ENCODE measurements around the gene SERPINB12. TPM values are rescaled to one million over a fixed set of nuclear protein-coding genes. Genes with fewer than 3 reads are reported as not detected.

SERPINB12 gene, protein sequence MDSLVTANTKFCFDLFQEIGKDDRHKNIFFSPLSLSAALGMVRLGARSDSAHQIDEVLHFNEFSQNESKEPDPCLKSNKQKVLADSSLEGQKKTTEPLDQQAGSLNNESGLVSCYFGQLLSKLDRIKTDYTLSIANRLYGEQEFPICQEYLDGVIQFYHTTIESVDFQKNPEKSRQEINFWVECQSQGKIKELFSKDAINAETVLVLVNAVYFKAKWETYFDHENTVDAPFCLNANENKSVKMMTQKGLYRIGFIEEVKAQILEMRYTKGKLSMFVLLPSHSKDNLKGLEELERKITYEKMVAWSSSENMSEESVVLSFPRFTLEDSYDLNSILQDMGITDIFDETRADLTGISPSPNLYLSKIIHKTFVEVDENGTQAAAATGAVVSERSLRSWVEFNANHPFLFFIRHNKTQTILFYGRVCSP
- total RNA-seq (not detected), polyA plus RNA-seq (not detected)
- long read RNA-seq, donor 1: 0 reads
- long read RNA-seq, donor 2: 0 reads
- long read RNA-seq, donor 3: 0 reads
- long read RNA-seq, donor 4: 0 reads

GRCh38 chr18:63542069-63542468 lies at the start of gene SERPINB12:
Gene SERPINB12, plus strand, starts transcription at chr18:63542369. Its CDS starts 13,791 bp downstream, at chr18:63556160.
- intact Hi-C loops (cut with DNase I): no loop called here
- no peaks in the 10 kb centered on the region for H3K4me1 ChIP-seq (ENCODE audit: control insufficient read depth, insufficient read depth, low read length)
- no peaks in the 10 kb centered on the region for H3K27me3 ChIP-seq (ENCODE audit: control insufficient read depth, insufficient read depth)
- no peak within 1 kb of the TSS for H3K27ac ChIP-seq (ENCODE audit: low read length)
- no peak within 1 kb of the TSS for H3K4me3 ChIP-seq (ENCODE audit: low read length)
- no peaks in the 10 kb centered on the region for H3K9me3 ChIP-seq (ENCODE audit: control insufficient read depth, low read length)
- no peak for ATAC-seq
- 44% methylated on average over 1 of the region's 1 CpG for WGBS
- DNase-seq: no peak

DNA sequence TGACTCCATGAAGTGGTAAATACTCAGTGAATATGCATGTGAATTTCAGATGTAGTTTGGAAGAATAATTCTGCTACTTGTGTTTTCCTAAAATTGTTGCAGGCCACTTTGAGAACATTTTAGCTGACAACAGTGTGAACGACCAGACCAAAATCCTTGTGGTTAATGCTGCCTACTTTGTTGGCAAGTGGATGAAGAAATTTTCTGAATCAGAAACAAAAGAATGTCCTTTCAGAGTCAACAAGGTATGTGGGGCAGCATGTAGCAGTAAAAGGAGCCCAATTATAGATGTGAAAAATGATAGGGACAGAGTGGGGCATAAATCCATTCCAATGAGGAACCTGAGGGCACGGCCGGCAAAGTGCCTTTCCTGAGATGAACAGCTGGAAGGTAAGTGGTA lies 49.3 kb upstream of the SERPINB12 start:
- DNase-seq: no peak
- no peak for ATAC-seq
- Histone ChIP-seq H3K27ac (ENCODE audit: low read length) (no peak overlapping the region), H3K4me3 (ENCODE audit: low read length) (no peak overlapping the region), H3K27me3 (ENCODE audit: control insufficient read depth, insufficient read depth) (no peaks in the 10 kb centered on the region), H3K9me3 (ENCODE audit: control insufficient read depth, low read length) (no peaks in the 10 kb centered on the region), H3K4me1 (ENCODE audit: control insufficient read depth, insufficient read depth, low read length) (no peaks in the 10 kb centered on the region)
- 83% methylated on average over 3 of the region's 3 CpGs for WGBS
- intact Hi-C loops (cut with DNase I): no loop called here

GRCh38 chr18:63495675-63496074 lies 46.5 kb upstream of the SERPINB12 start:
- WGBS: 92% methylated on average over 2 of the region's 2 CpGs
- no peak overlapping the region for H3K4me3 ChIP-seq (ENCODE audit: low read length)

GRCh38 chr18:63505566-63506335 lies 36.4 kb upstream of the SERPINB12 start:
- H3K27ac ChIP-seq (ENCODE audit: low read length): no peak overlapping the region
- intact Hi-C loops (cut with DNase I): no loop called here
- DNase-seq (no peak), ATAC-seq (no peak)
- no peak overlapping the region for H3K4me3 ChIP-seq (ENCODE audit: low read length)
- H3K27me3 ChIP-seq (ENCODE audit: control insufficient read depth, insufficient read depth): no peaks in the 10 kb centered on the region
- no peaks in the 10 kb centered on the region for H3K9me3 ChIP-seq (ENCODE audit: control insufficient read depth, low read length)
- 33% methylated on average over 2 of the region's 2 CpGs for WGBS
- H3K4me1 ChIP-seq (ENCODE audit: control insufficient read depth, insufficient read depth, low read length): no peaks in the 10 kb centered on the region

More at GRCh38 chr18:63495675-63496074, 46.5 kb upstream of the SERPINB12 start:
- ATAC-seq: no peak
- Histone ChIP-seq H3K27me3 (ENCODE audit: control insufficient read depth, insufficient read depth) (no peaks in the 10 kb centered on the region), H3K9me3 (ENCODE audit: control insufficient read depth, low read length) (no peaks in the 10 kb centered on the region), H3K4me1 (ENCODE audit: control insufficient read depth, insufficient read depth, low read length) (no peaks in the 10 kb centered on the region), H3K27ac (ENCODE audit: low read length) (no peak overlapping the region)
- DNase-seq: no peak
- intact Hi-C loops (cut with DNase I): no loop called here

GRCh38 chr18:63506336-63506646 lies 35.9 kb upstream of the SERPINB12 start:
- Histone ChIP-seq H3K4me3 (ENCODE audit: low read length) (no peak overlapping the region), H3K9me3 (ENCODE audit: control insufficient read depth, low read length) (no peaks in the 10 kb centered on the region), H3K27me3 (ENCODE audit: control insufficient read depth, insufficient read depth) (no peaks in the 10 kb centered on the region), H3K27ac (ENCODE audit: low read length) (no peak overlapping the region), H3K4me1 (ENCODE audit: control insufficient read depth, insufficient read depth, low read length) (no peaks in the 10 kb centered on the region)
- WGBS: 59% methylated on average over 3 of the region's 3 CpGs
- ATAC-seq (no peak), DNase-seq (no peak)
- intact Hi-C loops (cut with DNase I): no loop called here

DNA sequence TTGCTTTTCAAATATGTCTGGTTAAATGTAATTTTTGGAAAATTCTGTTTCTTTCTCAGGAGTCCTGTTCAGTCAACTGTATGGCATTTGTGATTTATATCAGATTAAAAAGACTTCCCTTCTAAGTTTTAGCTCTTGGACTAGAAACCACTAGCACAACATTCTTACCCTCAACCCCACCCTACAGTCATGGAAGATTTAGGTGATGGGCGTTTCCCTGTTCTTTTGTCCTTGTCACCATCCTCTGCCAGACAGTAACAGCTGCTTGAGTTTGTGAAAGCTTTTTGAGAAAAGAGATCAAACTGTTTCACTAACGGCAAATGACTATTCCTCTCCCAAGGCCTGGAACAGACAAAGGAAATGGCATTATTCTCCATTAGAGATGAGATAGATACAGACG lies 33.6 kb upstream of the SERPINB12 start:
- DNase-seq (no peak), ATAC-seq (no peak)
- no peak overlapping the region for H3K27ac ChIP-seq (ENCODE audit: low read length)
- H3K9me3 ChIP-seq (ENCODE audit: control insufficient read depth, low read length): no peaks in the 10 kb centered on the region
- 39% methylated on average over 3 of the region's 3 CpGs for WGBS
- intact Hi-C loops (cut with DNase I): no loop called here
- no peak overlapping the region for H3K4me3 ChIP-seq (ENCODE audit: low read length)
- H3K27me3 ChIP-seq (ENCODE audit: control insufficient read depth, insufficient read depth): no peaks in the 10 kb centered on the region
- H3K4me1 ChIP-seq (ENCODE audit: control insufficient read depth, insufficient read depth, low read length): no peaks in the 10 kb centered on the region

GRCh38 chr18:63511285-63511684 lies 30.9 kb upstream of the SERPINB12 start:
- intact Hi-C loops (cut with DNase I): loop anchor here in 2 of 4 donors (10.0 kb wide), 1 partner anchor 64 kb away; no protein-coding TSS in a partner anchor
- Histone ChIP-seq H3K4me3 (ENCODE audit: low read length) (no peak overlapping the region), H3K4me1 (ENCODE audit: control insufficient read depth, insufficient read depth, low read length) (no peaks in the 10 kb centered on the region), H3K27me3 (ENCODE audit: control insufficient read depth, insufficient read depth) (no peaks in the 10 kb centered on the region), H3K9me3 (ENCODE audit: control insufficient read depth, low read length) (no peaks in the 10 kb centered on the region), H3K27ac (ENCODE audit: low read length) (no peak overlapping the region)
- ATAC-seq (no peak), DNase-seq (no peak)
- WGBS: 19% methylated on average over 7 of the region's 7 CpGs

DNA sequence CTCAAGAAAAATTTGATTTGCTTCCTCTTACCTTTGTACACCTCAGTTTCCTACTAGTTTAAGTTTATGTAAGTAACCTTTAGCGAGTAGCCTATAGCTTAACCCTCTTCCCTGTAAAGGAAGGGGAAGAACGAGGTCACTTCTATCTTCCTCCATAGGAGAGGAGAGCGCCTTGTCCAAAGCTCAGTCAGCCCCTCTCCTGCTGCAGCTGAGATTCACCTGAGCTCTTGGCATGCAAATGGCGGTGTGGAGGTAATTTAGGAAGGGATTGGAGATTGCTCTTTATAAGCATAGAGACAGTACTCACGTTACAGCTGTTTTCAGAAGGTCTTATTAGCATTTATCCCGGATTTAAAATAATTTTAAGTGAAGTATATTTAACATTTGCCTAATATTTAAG lies 27.8 kb upstream of the SERPINB12 start:
- no peak overlapping the region for H3K4me3 ChIP-seq (ENCODE audit: low read length)
- intact Hi-C loops (cut with DNase I): loop anchor here in 2 of 4 donors (10.0 kb wide), 1 partner anchor 60 kb away; no protein-coding TSS in a partner anchor
- H3K9me3 ChIP-seq (ENCODE audit: control insufficient read depth, low read length): no peaks in the 10 kb centered on the region
- H3K27me3 ChIP-seq (ENCODE audit: control insufficient read depth, insufficient read depth): no peaks in the 10 kb centered on the region
- no peaks in the 10 kb centered on the region for H3K4me1 ChIP-seq (ENCODE audit: control insufficient read depth, insufficient read depth, low read length)
- DNase-seq (no peak), ATAC-seq (no peak)
- H3K27ac ChIP-seq (ENCODE audit: low read length): no peak overlapping the region
- whole genome bisulfite sequencing: 57% methylated on average over 6 of the region's 6 CpGs

DNA sequence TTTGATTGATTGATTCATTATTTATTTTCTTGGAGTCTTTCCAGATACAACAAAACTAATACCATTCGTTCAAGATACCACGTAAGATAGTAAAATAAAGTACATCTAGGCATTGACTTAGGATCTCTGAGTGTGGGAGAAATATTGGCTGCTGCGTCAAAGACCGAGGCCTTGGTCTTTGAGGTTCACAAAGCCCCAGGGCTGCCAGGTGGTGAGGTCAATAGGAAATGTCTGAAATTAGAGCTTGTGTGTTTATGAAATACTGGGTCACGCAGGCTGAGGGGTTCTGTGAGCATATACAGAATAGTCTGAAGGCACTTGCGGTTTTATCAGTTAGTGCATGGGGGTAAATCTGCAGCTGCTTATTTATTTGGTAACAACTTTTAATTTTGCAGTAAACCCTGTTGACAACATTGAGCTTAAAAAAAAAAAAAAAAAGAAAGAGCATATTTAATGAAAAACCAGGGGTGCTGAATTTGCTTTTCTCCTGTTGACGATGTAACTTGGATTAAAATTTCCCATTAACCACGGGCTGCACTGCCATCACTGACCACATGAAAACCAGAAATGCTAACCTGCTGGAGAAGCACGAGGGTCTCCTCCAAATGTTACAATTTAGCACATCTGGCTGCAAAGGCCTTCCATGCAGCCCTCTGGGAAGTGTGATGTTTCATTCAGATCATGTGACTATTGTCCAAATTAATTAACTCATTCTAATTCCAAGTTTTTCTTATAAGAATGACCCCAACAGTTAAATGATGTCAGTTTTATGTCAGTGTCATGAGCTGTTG lies 27.1 kb upstream of the SERPINB12 start:
- WGBS: 68% methylated on average over 9 of the region's 9 CpGs

DNA sequence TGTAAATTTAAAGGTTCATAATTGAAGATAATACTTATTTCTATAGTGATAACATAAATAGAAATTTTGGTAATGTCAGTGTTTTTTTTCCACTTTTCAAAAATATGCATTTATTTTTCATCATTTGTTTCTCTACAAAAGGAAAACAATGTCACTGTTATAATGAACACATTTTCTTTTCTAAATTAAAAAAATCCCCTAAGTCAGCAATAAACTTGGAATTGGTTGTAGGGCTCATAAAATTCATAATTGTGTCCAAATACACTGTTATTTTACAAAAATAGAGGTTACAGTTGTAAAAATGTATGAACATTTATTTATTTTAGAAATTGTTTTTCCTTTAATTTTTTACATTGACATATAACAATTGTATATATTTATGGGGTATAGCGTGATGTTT lies 26.4 kb upstream of the SERPINB12 start:
- Histone ChIP-seq H3K4me3 (ENCODE audit: low read length) (no peak overlapping the region), H3K4me1 (ENCODE audit: control insufficient read depth, insufficient read depth, low read length) (no peaks in the 10 kb centered on the region), H3K9me3 (ENCODE audit: control insufficient read depth, low read length) (no peaks in the 10 kb centered on the region), H3K27me3 (ENCODE audit: control insufficient read depth, insufficient read depth) (no peaks in the 10 kb centered on the region), H3K27ac (ENCODE audit: low read length) (no peak overlapping the region)
- DNase-seq (no peak), ATAC-seq (no peak)
- intact Hi-C loops (cut with DNase I): loop anchor here (5.0 to 10.0 kb wide), 4 partner anchors 59 to 422 kb away; no protein-coding TSS in a partner anchor
- 0% methylated on average over 1 of the region's 1 CpG for WGBS

More for the DNA sequence above, 27.1 kb upstream of the SERPINB12 start:
- no peak overlapping the region for H3K27ac ChIP-seq (ENCODE audit: low read length)
- intact Hi-C loops (cut with DNase I): loop anchor here (5.0 to 10.0 kb wide), 4 partner anchors 60 to 422 kb away; no protein-coding TSS in a partner anchor
- no peak overlapping the region for H3K4me3 ChIP-seq (ENCODE audit: low read length)
- DNase-seq: no peak
- ATAC-seq: no peak
- no peaks in the 10 kb centered on the region for H3K4me1 ChIP-seq (ENCODE audit: control insufficient read depth, insufficient read depth, low read length)
- H3K27me3 ChIP-seq (ENCODE audit: control insufficient read depth, insufficient read depth): no peaks in the 10 kb centered on the region
- H3K9me3 ChIP-seq (ENCODE audit: control insufficient read depth, low read length): no peaks in the 10 kb centered on the region
